Esophagus (tissue), 2 donors: Measurements from ENCODE around the gene RPL15. TPM values are rescaled to one million over a fixed set of nuclear protein-coding genes. Genes with fewer than 3 reads are reported as not detected.
"Not testable (repeated sequence)": the region's sequence is repeated elsewhere in the genome, so short reads cannot be mapped to it uniquely, and the experiment has no call there.

Source experiments
- H3K27ac ChIP-seq, 2 donors: one replicate each; pipeline ENCODE4 v1.5.1; 2013; ENCODE audit warnings: low read depth in 2 of 2, mild to moderate bottlenecking in 2 of 2, inconsistent platforms in 1 of 2, low read length in 1 of 2, moderate library complexity in 1 of 2
- H3K27me3 ChIP-seq, 2 donors: one replicate each; pipeline ENCODE4 v1.6.1; 2013; ENCODE audit warnings: low read length in 2 of 2, control low read depth in 1 of 2, mild to moderate bottlenecking in 1 of 2; ENCODE audit not compliant: insufficient read depth in 2 of 2, control insufficient read depth in 1 of 2
- H3K36me3 ChIP-seq, 2 donors: one replicate each; pipeline ENCODE4 v1.6.1; 2013; ENCODE audit warnings: low read length in 1 of 2; ENCODE audit not compliant: control insufficient read depth in 2 of 2, insufficient read depth in 2 of 2
- H3K4me1 ChIP-seq, 2 donors: one replicate each; pipeline ENCODE4 v1.6.1; 2013; ENCODE audit warnings: low read length in 1 of 2; ENCODE audit not compliant: control insufficient read depth in 2 of 2, insufficient read depth in 2 of 2
- H3K4me3 ChIP-seq, 2 donors: one replicate each; pipeline ENCODE4 v1.5.1; 2013; ENCODE audit warnings: low read length in 2 of 2, mild to moderate bottlenecking in 2 of 2, low read depth in 1 of 2, moderate library complexity in 1 of 2
- H3K9me3 ChIP-seq, 2 donors: one replicate each; pipeline ENCODE4 v1.6.1; 2013; ENCODE audit warnings: mild to moderate bottlenecking in 2 of 2, low read depth in 1 of 2, low read length in 1 of 2, moderate library complexity in 1 of 2; ENCODE audit not compliant: control insufficient read depth in 2 of 2, insufficient read depth in 1 of 2
- WGBS, 2 donors: extraction: QIAGEN DNeasy Blood & Tissue Kit; methylation state at CpG; one replicate each; pipeline ENCODE4 v1.1.7; 2013; 5-methylcytosine and 5-hydroxymethylcytosine counted together
- polyA plus RNA-seq, 2 donors: library from polyadenylated mRNA; stranded (reverse); fragments of 200-250 nt; gene quantifications; one replicate each; pipeline ENCODE4 v1.2.3, GENCODE V29; 2013
- donor health status: healthy with polysubstance abuse.
- donor health status: Bipolar disorder and iron deficiency.

Gene RPL15
- polyA plus RNA-seq, 2 donors, result 2,505 to 3,173 TPM

GRCh38 chr3:23875113-23875725 is 41.7 kb upstream of the RPL15 start:
- 69 to 70% methylated on average over 4 of the region's 4 CpGs for WGBS, 2 donors
- Histone ChIP-seq H3K9me3 (no peaks in the 10 kb centered on the region), H3K27me3 (no peaks in the 10 kb centered on the region), H3K27ac (no peak overlapping the region), H3K4me3 (no peak overlapping the region), H3K4me1 (peaks cover 0 to 2% of the 10 kb centered on the region in 2 donors), H3K36me3 (no peaks in the 10 kb centered on the region)

GRCh38 chr3:23876923-23877322 is 40.0 kb upstream of the RPL15 start:
- H3K4me1 ChIP-seq, result peaks cover 0 to 2% of the 10 kb centered on the region in 2 donors
- H3K36me3 ChIP-seq, result peaks cover 0 to 3% of the 10 kb centered on the region in 2 donors
- no peaks in the 10 kb centered on the region for H3K9me3 ChIP-seq
- H3K27ac ChIP-seq, result no peak overlapping the region
- H3K27me3 ChIP-seq, result no peaks in the 10 kb centered on the region
- H3K4me3 ChIP-seq, result no peak overlapping the region
- WGBS, 2 donors, result 89 to 91% methylated on average over 2 of the region's 2 CpGs

DNA sequence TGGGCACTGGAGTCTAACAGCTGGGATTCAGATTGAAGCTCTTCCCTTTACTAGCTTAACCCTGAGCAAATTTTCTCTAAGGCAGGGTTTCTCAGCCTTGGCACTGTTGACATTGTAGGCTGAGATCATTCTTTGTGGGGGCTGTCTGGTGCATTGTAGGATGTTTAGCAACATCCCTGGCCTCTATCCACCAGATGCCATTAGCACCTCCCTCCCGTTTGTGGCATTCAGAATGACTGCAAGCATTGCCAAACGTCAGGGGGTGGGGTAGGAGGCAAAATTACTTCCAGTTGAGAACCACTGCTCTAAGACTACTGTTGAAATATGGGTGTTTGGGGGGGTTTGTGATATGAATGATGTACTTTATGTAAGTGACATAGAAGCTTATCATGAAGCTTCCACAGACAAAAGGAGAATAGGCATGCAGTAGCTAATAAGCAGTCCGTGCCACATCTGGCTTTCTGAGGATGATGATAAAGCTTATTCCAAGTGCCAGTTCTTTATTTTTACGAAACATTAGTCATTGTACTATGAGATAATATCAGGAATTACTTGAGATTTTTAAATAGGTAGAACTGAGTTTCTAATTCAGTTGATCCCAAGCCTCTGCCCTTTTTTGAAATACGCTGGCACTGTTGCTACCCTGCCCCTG is 39.5 kb upstream of the RPL15 start:
- 58 to 59% methylated on average over 5 of the region's 5 CpGs for WGBS, 2 donors
- H3K27me3 ChIP-seq, result no peaks in the 10 kb centered on the region
- peaks cover 0 to 7% of the 10 kb centered on the region in 2 donors for H3K36me3 ChIP-seq
- H3K4me3 ChIP-seq, result no peak overlapping the region
- no peaks in the 10 kb centered on the region for H3K9me3 ChIP-seq
- H3K4me1 ChIP-seq, result peaks cover 0 to 2% of the 10 kb centered on the region in 2 donors
- H3K27ac ChIP-seq, result no peak overlapping the region

DNA sequence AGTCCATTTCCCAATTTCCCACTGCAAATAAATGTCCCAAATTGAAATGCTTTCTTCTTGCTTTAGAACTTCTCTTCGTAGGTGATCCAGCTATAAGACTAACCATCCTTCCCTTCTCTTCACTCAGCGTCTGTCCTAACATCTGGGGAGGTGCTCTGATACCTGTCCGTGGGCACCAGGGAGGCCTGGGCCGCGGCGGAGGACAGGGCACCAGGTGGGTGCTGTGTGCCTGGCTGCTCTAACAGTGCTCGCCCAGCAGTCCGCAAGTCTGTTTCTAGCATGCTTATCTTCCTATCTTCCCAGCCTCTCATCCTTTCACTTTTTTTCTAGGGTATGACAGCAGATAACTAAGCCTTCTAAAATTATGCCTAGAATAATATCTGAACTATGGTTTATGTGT is 37.4 kb upstream of the RPL15 start:
- Histone ChIP-seq H3K36me3 (peaks cover 0 to 8% of the 10 kb centered on the region in 2 donors), H3K9me3 (no peaks in the 10 kb centered on the region), H3K27me3 (no peaks in the 10 kb centered on the region), H3K4me3 (no peak overlapping the region), H3K27ac (no peak overlapping the region), H3K4me1 (peaks cover 0 to 2% of the 10 kb centered on the region in 2 donors)
- WGBS, 2 donors, result 96 to 97% methylated on average over 8 of the region's 8 CpGs

DNA sequence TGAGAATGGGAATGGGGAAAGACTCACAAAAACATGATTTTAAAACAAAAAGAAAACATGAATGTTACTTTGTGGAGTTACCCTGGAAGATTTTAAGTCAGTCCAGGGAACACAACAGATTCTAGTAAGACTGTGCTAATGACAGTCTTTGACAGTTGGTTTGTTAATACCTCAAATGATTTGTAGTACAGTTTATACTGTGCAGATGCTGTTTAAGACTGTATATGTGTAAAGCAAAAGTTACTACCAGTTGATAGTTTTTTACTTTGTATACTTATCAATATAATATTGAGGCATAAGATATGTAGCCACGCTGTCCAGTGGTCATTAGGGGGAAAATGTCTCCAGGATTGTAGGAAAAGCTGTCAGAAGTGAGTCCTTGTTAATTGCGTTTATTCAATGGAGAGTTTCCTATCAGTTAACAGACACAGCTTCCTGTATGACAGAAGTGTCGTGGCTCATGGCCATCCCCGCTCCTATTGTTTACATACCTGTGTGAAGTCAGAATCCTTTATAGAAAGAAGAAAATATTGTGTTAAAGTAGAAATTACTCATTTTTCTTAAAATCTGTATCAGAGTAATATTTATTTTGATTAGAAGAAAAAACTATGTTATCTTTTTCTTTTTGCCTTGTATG is 36.1 kb upstream of the RPL15 start:
- peaks cover 0 to 8% of the 10 kb centered on the region in 2 donors for H3K36me3 ChIP-seq
- H3K27me3 ChIP-seq, result no peaks in the 10 kb centered on the region
- H3K4me3 ChIP-seq, result no peak overlapping the region
- H3K27ac ChIP-seq, result no peak overlapping the region
- WGBS, 2 donors, result 58 to 68% methylated on average over 4 of the region's 4 CpGs
- no peaks in the 10 kb centered on the region for H3K9me3 ChIP-seq
- peaks cover 0 to 2% of the 10 kb centered on the region in 2 donors for H3K4me1 ChIP-seq

DNA sequence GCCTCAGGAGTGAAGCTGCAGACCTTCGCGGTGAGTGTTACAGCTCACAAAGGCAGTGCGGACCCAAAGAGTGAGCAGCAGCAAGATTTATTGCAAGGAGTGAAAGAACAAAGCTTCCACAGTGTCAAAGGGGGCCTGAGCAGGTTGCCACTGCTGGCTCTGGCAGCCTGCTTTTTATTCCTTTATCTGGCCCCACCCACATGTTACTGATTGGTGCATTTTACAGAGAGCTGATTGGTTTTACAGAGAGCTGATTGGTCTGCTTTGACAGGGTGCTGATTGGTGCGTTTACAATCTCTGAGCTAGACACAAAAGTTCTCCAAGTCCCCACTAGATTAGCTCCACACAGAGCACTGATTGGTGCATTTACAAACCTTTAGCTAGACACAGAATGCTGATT is 34.9 kb upstream of the RPL15 start:
- not testable (repeated sequence) for H3K9me3 ChIP-seq, H3K4me1 ChIP-seq, H3K4me3 ChIP-seq, H3K27ac ChIP-seq, H3K27me3 ChIP-seq, H3K36me3 ChIP-seq
- 86 to 87% methylated on average over 4 of the region's 4 CpGs for WGBS, 2 donors

DNA sequence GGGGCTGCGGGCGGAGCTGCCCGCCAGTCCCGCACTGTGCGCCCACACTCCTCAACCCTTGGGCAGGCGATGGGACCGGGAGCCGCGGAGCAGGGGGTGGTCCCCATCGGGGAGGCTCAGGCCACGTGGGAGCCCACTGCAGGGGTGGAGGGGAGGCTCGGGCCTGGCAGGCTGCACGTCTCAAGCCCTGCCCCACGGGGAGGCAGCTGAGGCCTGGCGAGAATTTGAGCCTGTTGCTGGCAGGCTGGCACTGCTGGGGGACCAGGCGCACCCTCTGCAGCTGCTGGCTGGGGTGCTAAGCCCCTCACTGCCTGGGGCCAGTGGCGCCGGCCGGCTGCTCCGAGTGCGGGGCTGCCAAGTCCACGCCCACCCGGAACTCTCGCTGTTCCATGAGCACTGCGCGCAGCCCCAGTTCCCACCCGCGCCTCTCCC is 34.4 kb upstream of the RPL15 start:
- Histone ChIP-seq H3K4me1 (peaks cover 0 to 2% of the 10 kb centered on the region in 2 donors), H3K27me3 (no peaks in the 10 kb centered on the region), H3K27ac (no peak overlapping the region), H3K36me3 (peaks cover 0 to 8% of the 10 kb centered on the region in 2 donors), H3K9me3 (no peaks in the 10 kb centered on the region), H3K4me3 (no peak overlapping the region)
- 97 to 98% methylated on average over 28 of the region's 28 CpGs for WGBS, 2 donors

GRCh38 chr3:23884481-23884880 is 32.5 kb upstream of the RPL15 start:
- no peak overlapping the region for H3K4me3 ChIP-seq
- peaks cover 0 to 8% of the 10 kb centered on the region in 2 donors for H3K36me3 ChIP-seq
- WGBS, 2 donors, result 86 to 94% methylated on average over 2 of the region's 2 CpGs
- H3K27ac ChIP-seq, result no peak overlapping the region
- H3K4me1 ChIP-seq, result peaks cover 0 to under 1% of the 10 kb centered on the region in 2 donors
- H3K9me3 ChIP-seq, result no peaks in the 10 kb centered on the region
- H3K27me3 ChIP-seq, result no peaks in the 10 kb centered on the region

- Histone ChIP-seq H3K27me3 (no peaks in the 10 kb centered on the region), H3K36me3 (peaks cover 0 to 8% of the 10 kb centered on the region in 2 donors), H3K4me3 (no peak overlapping the region), H3K9me3 (no peaks in the 10 kb centered on the region), H3K27ac (no peak overlapping the region), H3K4me1 (no peaks in the 10 kb centered on the region)
- 87 to 89% methylated on average over 6 of the region's 6 CpGs for WGBS, 2 donors
These were observed 31.7 kb upstream of the RPL15 start for GRCh38 chr3:23885210-23885609.
